Nephron (organoid): ENCODE data around the gene COL7A1.

Source experiments
- H3K27ac Mint-ChIP-seq, 3 experiments: 2 replicates each; pipeline ENCODE4 v1.8.0; 2020; ENCODE audit warnings: mixed read lengths in 3 of 3, mild to moderate bottlenecking in 2 of 3, moderate library complexity in 1 of 3
- H3K27me3 Mint-ChIP-seq: 2 replicates; pipeline ENCODE4 v1.8.0; 2021; ENCODE audit warnings: low read depth, mild to moderate bottlenecking, moderate library complexity, mixed read lengths
- H3K36me3 Mint-ChIP-seq: 2 replicates; pipeline ENCODE4 v1.8.0; 2020; ENCODE audit warnings: low read depth, mixed read lengths
- H3K4me1 Mint-ChIP-seq: 2 replicates; pipeline ENCODE4 v1.8.0; 2020; ENCODE audit warnings: mixed read lengths
- H3K4me3 Mint-ChIP-seq, 3 experiments: 2 replicates each; pipeline ENCODE4 v1.8.0; 2020; ENCODE audit warnings: mild to moderate bottlenecking in 3 of 3, mixed read lengths in 3 of 3, moderate library complexity in 2 of 3
- H3K9me3 Mint-ChIP-seq: 2 replicates; pipeline ENCODE4 v1.8.0; 2020; ENCODE audit warnings: mixed read lengths
- CTCF ChIP-seq, 3 experiments: fragments of 200-600 bp; sonication (generic); IDR thresholded peaks; one replicate each; pipeline ENCODE4 v1.5.0; 2021; ENCODE audit warnings: antibody characterized with exemption in 3 of 3; ENCODE audit not compliant: unreplicated experiment in 3 of 3

Gene COL7A1

GRCh38 chr3:48596157-48596556 lies 1.0 kb upstream of the COL7A1 start:
- H3K27me3 Mint-ChIP-seq, result no peaks in the 10 kb centered on the region
- no peak for TF ChIP-seq CTCF (IDR thresholded peaks at IDR 0.05; ENCODE audit: unreplicated experiment in 3 of 3)
- H3K4me1 Mint-ChIP-seq, result peaks cover 31% of the 10 kb centered on the region
- peak overlapping the region; percentile 41 to 57 (median 46) for H3K27ac Mint-ChIP-seq
- H3K9me3 Mint-ChIP-seq, result no peaks in the 10 kb centered on the region
- H3K36me3 Mint-ChIP-seq, result peaks cover 30% of the 10 kb centered on the region
- peak overlapping the region in 1 of 3 experiments; percentile 14 for H3K4me3 Mint-ChIP-seq

DNA sequence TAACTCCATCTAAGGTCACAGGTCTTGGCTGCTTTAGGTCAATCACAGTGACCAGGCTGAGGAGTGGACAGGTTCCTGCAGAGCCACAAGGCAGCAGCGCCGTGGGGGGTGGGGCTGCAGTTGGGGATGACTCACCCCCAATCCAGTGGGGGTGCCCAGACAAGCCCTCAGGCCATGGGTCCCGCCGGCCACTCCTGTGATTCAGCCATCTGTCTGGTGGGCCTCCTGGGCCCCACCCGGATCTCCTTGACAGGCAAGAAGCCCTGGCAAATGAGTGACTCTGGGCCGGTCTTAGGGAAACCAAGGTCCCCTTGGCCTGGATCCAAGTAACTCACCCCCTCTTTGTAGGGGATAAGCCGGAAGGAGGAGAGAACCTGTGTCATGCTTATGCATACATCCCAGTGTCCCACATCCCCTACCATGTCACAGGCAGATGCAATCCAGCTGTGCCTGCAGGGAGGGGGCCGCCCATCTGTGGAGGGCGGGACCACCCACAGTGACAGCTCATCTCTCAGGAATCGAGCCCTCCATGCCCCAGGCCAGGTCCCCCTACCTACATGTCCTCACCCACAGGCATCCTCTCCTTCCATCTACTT lies 495 bp upstream of the COL7A1 start:
- H3K4me1 Mint-ChIP-seq, result peaks cover 31% of the 10 kb centered on the region
- H3K36me3 Mint-ChIP-seq, result peaks cover 26% of the 10 kb centered on the region
- H3K9me3 Mint-ChIP-seq, result no peaks in the 10 kb centered on the region
- H3K27ac Mint-ChIP-seq, result peak overlapping the region; percentile 41 to 57 (median 46)
- TF ChIP-seq CTCF (IDR thresholded peaks at IDR 0.05; ENCODE audit: unreplicated experiment in 3 of 3), result no peak
- H3K27me3 Mint-ChIP-seq, result no peaks in the 10 kb centered on the region
- H3K4me3 Mint-ChIP-seq, result no peak overlapping the region

GRCh38 chr3:48594417-48595049 lies 596 bp downstream of the COL7A1 start:
- Mint-ChIP-seq H3K36me3 (peaks cover 17% of the 10 kb centered on the region), H3K9me3 (no peaks in the 10 kb centered on the region), H3K4me3 (no peak overlapping the region), H3K4me1 (peaks cover 30% of the 10 kb centered on the region), H3K27me3 (no peaks in the 10 kb centered on the region), H3K27ac (no peak overlapping the region)
- no peak for TF ChIP-seq CTCF (IDR thresholded peaks at IDR 0.05; ENCODE audit: unreplicated experiment in 3 of 3)

GRCh38 chr3:48593337-48593736 lies 1.8 kb downstream of the COL7A1 start:
- H3K27me3 Mint-ChIP-seq, result no peaks in the 10 kb centered on the region
- H3K36me3 Mint-ChIP-seq, result peaks cover 7% of the 10 kb centered on the region
- no peaks in the 10 kb centered on the region for H3K9me3 Mint-ChIP-seq
- no peak for TF ChIP-seq CTCF (IDR thresholded peaks at IDR 0.05; ENCODE audit: unreplicated experiment in 3 of 3)
- H3K27ac Mint-ChIP-seq, result no peak overlapping the region
- peaks cover 18% of the 10 kb centered on the region for H3K4me1 Mint-ChIP-seq
- no peak overlapping the region for H3K4me3 Mint-ChIP-seq

- no peaks in the 10 kb centered on the region for H3K27me3 Mint-ChIP-seq
- H3K36me3 Mint-ChIP-seq, result peaks cover 3% of the 10 kb centered on the region
- H3K27ac Mint-ChIP-seq, result no peak overlapping the region
Measured at GRCh38 chr3:48592519-48593087, 2.5 kb downstream of the COL7A1 start.

More at GRCh38 chr3:48592519-48593087, 2.5 kb downstream of the COL7A1 start:
- Mint-ChIP-seq H3K9me3 (no peaks in the 10 kb centered on the region), H3K4me1 (peaks cover 14% of the 10 kb centered on the region), H3K4me3 (no peak overlapping the region)
- TF ChIP-seq CTCF (IDR thresholded peaks at IDR 0.05; ENCODE audit: unreplicated experiment in 3 of 3), result no peak
